CD4-positive, alpha-beta T cell (primary cell): ENCODE measurements around the gene ZNF280B. TPM values are rescaled to one million over a fixed set of nuclear protein-coding genes. Genes with fewer than 3 reads are reported as not detected.
"Not testable (repeated sequence)": the region's sequence is repeated elsewhere in the genome, so short reads cannot be mapped to it uniquely, and the experiment has no call there.

Source experiments
- ATAC-seq: fragments of 200-7000 bp; cut with Tn5 transposase; one replicate; pipeline ENCODE4 v1.10.0; 2022; ENCODE audit warnings: mild to moderate bottlenecking; ENCODE audit not compliant: poor library complexity
- CTCF ChIA-PET: fragments of 350-600 bp; sonication (Branson Sonifier 250); formaldehyde crosslinking; loops from one replicate; lab custom pipeline; 2021; ENCODE audit warnings: antibody characterized with exemption, inconsistent platforms; lab: Charles Lee
- POLR2A ChIA-PET: fragments of 350-600 bp; sonication (Branson Sonifier 250); formaldehyde crosslinking; loops from one replicate; lab custom pipeline; 2021; ENCODE audit warnings: antibody characterized with exemption, inconsistent platforms; lab: Charles Lee
- DNase-seq, 14 experiments: peaks; one replicate each; pipeline ENCODE4 v3.0.0-alpha.2; 2013 to 2020; ENCODE audit warnings: mixed read lengths in 2 of 14
- H3K27ac ChIP-seq, 2 donors: one replicate each; pipeline versions ENCODE4 v1.5.1 to v1.7.0; 2013; ENCODE audit warnings: low read length in 2 of 2, low read depth in 1 of 2, mild to moderate bottlenecking in 1 of 2
- H3K27me3 ChIP-seq, 2 experiments: 1 replicate in 1 of 2; 2 replicates in 1 of 2; pipeline versions ENCODE4 v1.6.1 to v1.7.0; 2013; ENCODE audit warnings: low read length in 2 of 2, control low read depth in 1 of 2, mild to moderate bottlenecking in 1 of 2, moderate library complexity in 1 of 2; ENCODE audit not compliant: insufficient read depth in 2 of 2, control insufficient read depth in 1 of 2
- H3K36me3 ChIP-seq: one replicate; pipeline ENCODE4 v1.6.1; 2013; ENCODE audit warnings: low read length, control low read depth; ENCODE audit not compliant: insufficient read depth
- H3K4me1 ChIP-seq: one replicate; pipeline ENCODE4 v1.6.1; 2013; ENCODE audit warnings: low read length, control low read depth; ENCODE audit not compliant: insufficient read depth
- H3K4me3 ChIP-seq: one replicate; pipeline ENCODE4 v1.5.1; 2013; ENCODE audit warnings: mild to moderate bottlenecking, low read length, moderate library complexity
- H3K9me3 ChIP-seq, 2 experiments: 1 replicate in 1 of 2; 2 replicates in 1 of 2; pipeline versions ENCODE4 v1.6.1 to v1.7.0; 2013; ENCODE audit warnings: low read length in 2 of 2, mild to moderate bottlenecking in 2 of 2, control low read depth in 1 of 2, moderate library complexity in 1 of 2; ENCODE audit not compliant: control insufficient read depth in 1 of 2, insufficient read depth in 1 of 2
- H3K27ac Mint-ChIP-seq: one replicate; pipeline ENCODE4 v1.8.0; 2020; ENCODE audit warnings: mixed read lengths
- H3K27me3 Mint-ChIP-seq: one replicate; pipeline ENCODE4 v1.8.0; 2021; ENCODE audit warnings: mixed read lengths
- H3K36me3 Mint-ChIP-seq: one replicate; pipeline ENCODE4 v1.8.0; 2021; ENCODE audit warnings: low read depth, mixed read lengths
- H3K4me1 Mint-ChIP-seq: one replicate; pipeline ENCODE4 v1.8.0; 2021; ENCODE audit warnings: low read depth, mixed read lengths
- H3K4me3 Mint-ChIP-seq: one replicate; pipeline ENCODE4 v1.8.0; 2020; ENCODE audit warnings: mild to moderate bottlenecking, mixed read lengths
- H3K9me3 Mint-ChIP-seq: one replicate; pipeline ENCODE4 v1.8.0; 2020; ENCODE audit warnings: mixed read lengths
- intact Hi-C, 2 experiments: fragments of 100-400 bp; cut with DNase I in 1 of 2; cut with micrococcal nuclease in 1 of 2; formaldehyde crosslinking; loops; one replicate each; pipeline versions ENCODE4 v1.15.1 to v1.9.0; 2023 to 2025; cut with DNase I, micrococcal nuclease
- total RNA-seq, 174 experiments: library from RNA in 2 of 174; stranded (reverse) in 2 of 174; gene quantifications; one replicate each; pipeline ENCODE4 v1.2.3 and lab custom pipeline; 2021 to 2026
- TF ChIP-seq, protein P1 (sequence below): fragments of 200-600 bp; IDR thresholded peaks from one replicate; pipeline ENCODE4 v1.8.0; 2022; ENCODE audit warnings: antibody characterized with exemption, mild to moderate bottlenecking

The ZNF280B gene
- total RNA-seq, 2 experiments from 2014 or later: 1.0 to 1.2 TPM

DNA sequence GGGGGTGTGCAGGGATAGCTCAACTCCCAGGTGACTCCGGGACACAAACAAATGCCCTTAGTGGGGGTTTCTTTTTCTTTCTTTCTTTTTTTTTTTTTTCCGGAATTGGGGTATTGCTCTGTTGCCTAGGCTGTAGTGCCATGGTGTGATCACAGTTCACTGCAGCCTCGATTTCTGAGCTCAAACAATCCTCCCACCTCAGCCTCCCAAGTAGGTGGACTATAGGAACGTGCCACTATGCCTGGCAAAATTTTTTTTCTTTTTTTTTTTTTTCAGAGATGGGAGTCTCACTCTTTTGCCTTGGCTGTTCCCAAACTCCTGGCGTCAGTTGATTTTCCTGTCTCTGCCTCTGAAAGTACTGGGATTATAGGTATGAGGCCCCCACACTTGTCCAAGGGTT lies 25.3 kb upstream of the ZNF280B start:
- Mint-ChIP-seq H3K4me1 (no peaks in the 10 kb centered on the region), H3K36me3 (no peaks in the 10 kb centered on the region), H3K9me3 (no peaks in the 10 kb centered on the region), H3K27me3 (peaks cover 4% of the 10 kb centered on the region), H3K27ac (no peak overlapping the region), H3K4me3 (no peak overlapping the region)
- ChIA-PET POLR2A (no interaction called here), CTCF (no interaction called here)
- intact Hi-C loops: no loop called here
- TF ChIP-seq, protein P1, sequence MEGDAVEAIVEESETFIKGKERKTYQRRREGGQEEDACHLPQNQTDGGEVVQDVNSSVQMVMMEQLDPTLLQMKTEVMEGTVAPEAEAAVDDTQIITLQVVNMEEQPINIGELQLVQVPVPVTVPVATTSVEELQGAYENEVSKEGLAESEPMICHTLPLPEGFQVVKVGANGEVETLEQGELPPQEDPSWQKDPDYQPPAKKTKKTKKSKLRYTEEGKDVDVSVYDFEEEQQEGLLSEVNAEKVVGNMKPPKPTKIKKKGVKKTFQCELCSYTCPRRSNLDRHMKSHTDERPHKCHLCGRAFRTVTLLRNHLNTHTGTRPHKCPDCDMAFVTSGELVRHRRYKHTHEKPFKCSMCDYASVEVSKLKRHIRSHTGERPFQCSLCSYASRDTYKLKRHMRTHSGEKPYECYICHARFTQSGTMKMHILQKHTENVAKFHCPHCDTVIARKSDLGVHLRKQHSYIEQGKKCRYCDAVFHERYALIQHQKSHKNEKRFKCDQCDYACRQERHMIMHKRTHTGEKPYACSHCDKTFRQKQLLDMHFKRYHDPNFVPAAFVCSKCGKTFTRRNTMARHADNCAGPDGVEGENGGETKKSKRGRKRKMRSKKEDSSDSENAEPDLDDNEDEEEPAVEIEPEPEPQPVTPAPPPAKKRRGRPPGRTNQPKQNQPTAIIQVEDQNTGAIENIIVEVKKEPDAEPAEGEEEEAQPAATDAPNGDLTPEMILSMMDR: no peak
- ATAC-seq (no peak), DNase-seq (no peak)
- H3K36me3 ChIP-seq: no peaks in the 10 kb centered on the region
- H3K27me3 ChIP-seq: no peaks in the 10 kb centered on the region
- no peaks in the 10 kb centered on the region for H3K4me1 ChIP-seq
- no peak overlapping the region for H3K4me3 ChIP-seq
- no peaks in the 10 kb centered on the region for H3K9me3 ChIP-seq
- no peak overlapping the region for H3K27ac ChIP-seq

DNA sequence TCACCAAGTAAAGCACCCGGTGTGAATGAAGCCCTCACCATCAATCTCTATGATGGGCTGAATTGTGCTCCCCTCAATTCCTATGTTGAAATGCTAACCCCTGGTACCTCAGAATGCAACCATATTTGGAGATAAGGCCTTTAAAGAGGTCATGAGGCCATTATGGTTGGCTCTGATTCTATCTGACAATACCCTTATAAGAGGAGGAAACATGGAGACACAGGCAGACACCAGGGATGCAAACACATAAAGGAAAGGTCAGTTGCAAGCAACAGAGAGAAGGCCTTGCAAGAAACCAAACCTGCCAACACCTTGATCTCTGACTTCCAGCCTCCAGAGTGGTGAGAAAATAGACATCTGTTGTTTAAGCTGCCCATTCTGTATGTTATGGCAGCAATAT lies 24.9 kb upstream of the ZNF280B start:
- Histone ChIP-seq H3K27me3 (no peaks in the 10 kb centered on the region), H3K9me3 (no peaks in the 10 kb centered on the region), H3K4me1 (no peaks in the 10 kb centered on the region), H3K36me3 (no peaks in the 10 kb centered on the region), H3K4me3 (no peak overlapping the region), H3K27ac (no peak overlapping the region)
- no peaks in the 10 kb centered on the region for H3K4me1 Mint-ChIP-seq
- peaks cover 2% of the 10 kb centered on the region for H3K27me3 Mint-ChIP-seq
- TF ChIP-seq, protein P1: no peak
- DNase-seq: no peak
- POLR2A ChIA-PET: no interaction called here
- no peaks in the 10 kb centered on the region for H3K36me3 Mint-ChIP-seq
- intact Hi-C loops: no loop called here
- no peak overlapping the region for H3K4me3 Mint-ChIP-seq
- H3K27ac Mint-ChIP-seq: no peak overlapping the region
- ATAC-seq: no peak
- H3K9me3 Mint-ChIP-seq: no peaks in the 10 kb centered on the region
- CTCF ChIA-PET: no interaction called here

DNA sequence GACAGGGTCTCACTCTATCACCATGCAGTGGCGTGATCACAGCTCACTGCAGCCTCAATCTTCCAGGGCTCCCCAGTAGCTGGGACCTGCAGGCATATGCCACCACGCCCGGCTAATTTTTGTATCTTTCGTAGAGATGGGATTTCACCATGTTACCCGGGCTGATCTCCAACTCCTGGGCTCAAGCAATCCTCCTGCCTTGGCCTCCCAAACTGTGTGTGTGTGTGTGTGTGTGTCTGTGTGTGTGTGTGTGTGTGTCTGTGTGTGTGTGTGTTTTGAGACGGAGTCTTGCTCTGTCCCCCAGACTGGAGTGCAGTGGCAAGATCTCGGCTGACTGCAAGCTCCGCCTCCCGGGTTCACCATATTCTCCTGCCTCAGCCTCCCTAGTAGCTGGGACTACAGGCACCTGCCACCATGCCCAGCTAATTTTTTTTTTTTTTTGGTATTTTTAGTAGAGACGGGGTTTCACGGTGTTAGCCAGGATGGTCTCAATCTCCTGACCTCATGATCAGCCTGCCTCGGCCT lies 24.1 kb upstream of the ZNF280B start:
- CTCF ChIA-PET, H3K9me3 Mint-ChIP-seq, H3K4me3 Mint-ChIP-seq, H3K9me3 ChIP-seq, H3K27ac Mint-ChIP-seq, POLR2A ChIA-PET, H3K4me1 Mint-ChIP-seq, H3K27me3 Mint-ChIP-seq, H3K4me1 ChIP-seq, H3K36me3 ChIP-seq, DNase-seq, ATAC-seq, intact Hi-C loops, H3K27ac ChIP-seq, H3K4me3 ChIP-seq, H3K36me3 Mint-ChIP-seq, H3K27me3 ChIP-seq: not testable (repeated sequence)
